HepG2 (cell line): ENCODE data around the gene PCDHGB1. TPM values are rescaled to one million over a fixed set of nuclear protein-coding genes. Genes with fewer than 3 reads are reported as not detected.

Experiments
- ARID5B ChIP-seq: IDR thresholded peaks from 2 replicates; pipeline ENCODE4 v1.4.0; 2020; ENCODE audit warnings: mild to moderate bottlenecking, missing genetic modification reagents
- ELF1 ChIP-seq: sonication (generic); formaldehyde crosslinking; IDR thresholded peaks from 2 replicates; pipeline ENCODE4 v1.4.0; 2020; ENCODE audit warnings: missing genetic modification reagents
- ELF3 ChIP-seq: IDR thresholded peaks from 2 replicates; pipeline ENCODE4 v1.6.1; 2016; ENCODE audit warnings: missing genetic modification reagents, missing compliant biosample characterization
- GABPA ChIP-seq, 2 experiments: IDR thresholded peaks; 2 replicates each; pipeline ENCODE4 v1.6.1; 2011 to 2016; ENCODE audit warnings: low read depth in 2 of 2, low read length in 1 of 2, missing biosample characterization in 1 of 2, missing genetic modification characterization in 1 of 2
- GZF1 ChIP-seq: sonication (generic); formaldehyde crosslinking; IDR thresholded peaks from 2 replicates; pipeline ENCODE4 v1.5.1; 2020; ENCODE audit warnings: mild to moderate bottlenecking, missing genetic modification reagents
- HOXA5 ChIP-seq: sonication (generic); formaldehyde crosslinking; IDR thresholded peaks from 2 replicates; pipeline ENCODE4 v1.4.0; 2020; ENCODE audit warnings: missing genetic modification reagents
- KDM5A ChIP-seq: fragments of 200-600 bp; sonication (generic); IDR thresholded peaks from 2 replicates; pipeline ENCODE4 v1.7.0; 2018; ENCODE audit warnings: antibody characterized with exemption, mild to moderate bottlenecking, low read length, borderline replicate concordance
- MEIS2 ChIP-seq: sonication (generic); formaldehyde crosslinking; IDR thresholded peaks from 2 replicates; pipeline ENCODE4 v1.9.0; 2021; ENCODE audit warnings: mild to moderate bottlenecking, missing genetic modification reagents
- NFE2L2 ChIP-seq: fragments of 150-350 bp; IDR thresholded peaks from 2 replicates; pipeline ENCODE4 v1.6.1; 2014; ENCODE audit warnings: low read length
- POLR2G ChIP-seq: fragments of 200-400 bp; formaldehyde crosslinking; IDR thresholded peaks from 2 replicates; pipeline ENCODE4 v1.6.1; 2018; ENCODE audit warnings: mild to moderate bottlenecking, low read depth, low read length, moderate library complexity
- RARG ChIP-seq: sonication (generic); formaldehyde crosslinking; IDR thresholded peaks from 2 replicates; pipeline ENCODE4 v1.4.0; 2020; ENCODE audit warnings: low read depth, mild to moderate bottlenecking, missing genetic modification reagents
- SMC3 ChIP-seq: IDR thresholded peaks from 2 replicates; pipeline ENCODE4 v1.6.1; 2011; ENCODE audit warnings: low read length, improper control_type of control experiment
- ZNF3 ChIP-seq: IDR thresholded peaks from 2 replicates; pipeline ENCODE4 v1.7.0; 2017; ENCODE audit warnings: inconsistent platforms
- ZNF615 ChIP-seq: sonication (generic); formaldehyde crosslinking; IDR thresholded peaks from 2 replicates; pipeline ENCODE4 v1.5.0; 2020; ENCODE audit warnings: mild to moderate bottlenecking, missing genetic modification reagents, borderline replicate concordance
- ZNF788 ChIP-seq: sonication (generic); formaldehyde crosslinking; IDR thresholded peaks from 2 replicates; pipeline ENCODE4 v1.5.0; 2020; ENCODE audit warnings: mild to moderate bottlenecking, missing genetic modification reagents, borderline replicate concordance
- polyA plus RNA-seq, 8 experiments: library from polyadenylated mRNA; depleted of rRNA in 3 of 8; stranded (reverse) in 7 of 8; unstranded in 1 of 8; fragments of >200 nt; fragmentation: Illumina TruSeq in 4 of 8; extraction: Trizol in 4 of 8; gene quantifications; 2 replicates each; pipeline versions ENCODE4 v1.2.1 to v1.2.3, GENCODE V29; 2011 to 2016; ENCODE audit warnings: low read depth in 4 of 8, missing spikeins in 1 of 8, mixed read lengths in 1 of 8; ENCODE audit not compliant: insufficient read depth in 1 of 8
- total RNA-seq, 5 experiments: library from RNA; depleted of rRNA; stranded (reverse); fragments of >200 nt; fragmentation: Illumina TruSeq; extraction: Trizol; gene quantifications; 2 replicates each; pipeline ENCODE4 v1.2.3, GENCODE V29; 2016; ENCODE audit warnings: low read depth in 1 of 5
- TF ChIP-seq, protein P1 (sequence below), 2 experiments: sonication (generic) in 1 of 2; formaldehyde crosslinking in 1 of 2; IDR thresholded peaks; 2 replicates each; pipeline versions ENCODE4 v1.6.1 to v1.9.0; 2014 to 2022; ENCODE audit warnings: antibody characterized with exemption in 1 of 2, borderline replicate concordance in 1 of 2, inconsistent platforms in 1 of 2, low read depth in 1 of 2, missing genetic modification reagents in 1 of 2
- TF ChIP-seq, protein P2 (sequence below): sonication (generic); formaldehyde crosslinking; IDR thresholded peaks from 2 replicates; pipeline ENCODE4 v1.5.1; 2020; ENCODE audit warnings: missing genetic modification reagents, mild to moderate bottlenecking, borderline replicate concordance

The PCDHGB1 gene
- total and polyA plus RNA-seq, 2 of the 13 experiments (the other 11 are each of a cell fraction or from before 2014, with no cell fraction given), result 1.0 to 2.6 TPM

GRCh38 chr5:141349917-141350619 lies at the start of gene PCDHGB1 (continued):
- TF ChIP-seq GZF1 (CRISPR knock-in tag), result no peak
- TF ChIP-seq ZNF3 (CRISPR knock-in tag), result no peak
- TF ChIP-seq NFE2L2, result no peak
- no peak for TF ChIP-seq RARG (CRISPR knock-in tag)
- TF ChIP-seq SMC3, result peak; percentile 54
- TF ChIP-seq POLR2G, result peak; percentile 56
- no peak for TF ChIP-seq ZNF615 (CRISPR knock-in tag)
- peak; percentile 71 for TF ChIP-seq ELF3
- TF ChIP-seq GABPA (IDR thresholded peaks at IDR 0.05; ENCODE audit: low read depth, low read length), result no peak
- peak; percentile 74 for TF ChIP-seq GABPA (CRISPR knock-in tag; IDR thresholded peaks at IDR 0.05; ENCODE audit: low read depth)
- TF ChIP-seq ZNF788 (CRISPR knock-in tag), result 0 out of 2 replicates have a peak, but pooled peaks have one; percentile 23
- TF ChIP-seq, protein P1, sequence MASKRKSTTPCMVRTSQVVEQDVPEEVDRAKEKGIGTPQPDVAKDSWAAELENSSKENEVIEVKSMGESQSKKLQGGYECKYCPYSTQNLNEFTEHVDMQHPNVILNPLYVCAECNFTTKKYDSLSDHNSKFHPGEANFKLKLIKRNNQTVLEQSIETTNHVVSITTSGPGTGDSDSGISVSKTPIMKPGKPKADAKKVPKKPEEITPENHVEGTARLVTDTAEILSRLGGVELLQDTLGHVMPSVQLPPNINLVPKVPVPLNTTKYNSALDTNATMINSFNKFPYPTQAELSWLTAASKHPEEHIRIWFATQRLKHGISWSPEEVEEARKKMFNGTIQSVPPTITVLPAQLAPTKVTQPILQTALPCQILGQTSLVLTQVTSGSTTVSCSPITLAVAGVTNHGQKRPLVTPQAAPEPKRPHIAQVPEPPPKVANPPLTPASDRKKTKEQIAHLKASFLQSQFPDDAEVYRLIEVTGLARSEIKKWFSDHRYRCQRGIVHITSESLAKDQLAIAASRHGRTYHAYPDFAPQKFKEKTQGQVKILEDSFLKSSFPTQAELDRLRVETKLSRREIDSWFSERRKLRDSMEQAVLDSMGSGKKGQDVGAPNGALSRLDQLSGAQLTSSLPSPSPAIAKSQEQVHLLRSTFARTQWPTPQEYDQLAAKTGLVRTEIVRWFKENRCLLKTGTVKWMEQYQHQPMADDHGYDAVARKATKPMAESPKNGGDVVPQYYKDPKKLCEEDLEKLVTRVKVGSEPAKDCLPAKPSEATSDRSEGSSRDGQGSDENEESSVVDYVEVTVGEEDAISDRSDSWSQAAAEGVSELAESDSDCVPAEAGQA (IDR thresholded peaks at IDR 0.05; ENCODE audit: low read depth), result no peak
- TF ChIP-seq, protein P1 (CRISPR knock-in tag; IDR thresholded peaks at IDR 0.05; ENCODE audit: borderline replicate concordance), result no peak
- 0 out of 2 replicates have a peak, but pooled peaks have one; percentile 38 for TF ChIP-seq HOXA5 (CRISPR knock-in tag)
- peak; percentile 48; the same call in 1 of the 2 replicates for TF ChIP-seq ELF1 (CRISPR knock-in tag)
- TF ChIP-seq KDM5A, result no peak
- TF ChIP-seq ARID5B (CRISPR knock-in tag), result peak; percentile 36; the same call in 1 of the 2 replicates
- TF ChIP-seq, protein P2, sequence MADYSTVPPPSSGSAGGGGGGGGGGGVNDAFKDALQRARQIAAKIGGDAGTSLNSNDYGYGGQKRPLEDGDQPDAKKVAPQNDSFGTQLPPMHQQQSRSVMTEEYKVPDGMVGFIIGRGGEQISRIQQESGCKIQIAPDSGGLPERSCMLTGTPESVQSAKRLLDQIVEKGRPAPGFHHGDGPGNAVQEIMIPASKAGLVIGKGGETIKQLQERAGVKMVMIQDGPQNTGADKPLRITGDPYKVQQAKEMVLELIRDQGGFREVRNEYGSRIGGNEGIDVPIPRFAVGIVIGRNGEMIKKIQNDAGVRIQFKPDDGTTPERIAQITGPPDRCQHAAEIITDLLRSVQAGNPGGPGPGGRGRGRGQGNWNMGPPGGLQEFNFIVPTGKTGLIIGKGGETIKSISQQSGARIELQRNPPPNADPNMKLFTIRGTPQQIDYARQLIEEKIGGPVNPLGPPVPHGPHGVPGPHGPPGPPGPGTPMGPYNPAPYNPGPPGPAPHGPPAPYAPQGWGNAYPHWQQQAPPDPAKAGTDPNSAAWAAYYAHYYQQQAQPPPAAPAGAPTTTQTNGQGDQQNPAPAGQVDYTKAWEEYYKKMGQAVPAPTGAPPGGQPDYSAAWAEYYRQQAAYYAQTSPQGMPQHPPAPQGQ (CRISPR knock-in tag), result no peak
- TF ChIP-seq MEIS2 (CRISPR knock-in tag), result no peak
